H9 (cell line): ENCODE data around the gene DPYSL5. TPM values are rescaled to one million over a fixed set of nuclear protein-coding genes. Genes with fewer than 3 reads are reported as not detected.

Source experiments
- DNase-seq: peaks from one replicate; pipeline ENCODE4 v3.0.0-alpha.2; 2017
- H2AFZ ChIP-seq: one replicate; pipeline ENCODE4 v1.6.1; 2013; ENCODE audit warnings: mild to moderate bottlenecking, low read length, control low read depth, moderate library complexity
- H2AK5ac ChIP-seq: 2 replicates; pipeline ENCODE4 v1.6.1; 2013; ENCODE audit warnings: low read length, control low read depth, mixed read lengths; ENCODE audit not compliant: insufficient read length
- H2BK120ac ChIP-seq: one replicate; pipeline ENCODE4 v1.6.1; 2013; ENCODE audit warnings: low read depth, mild to moderate bottlenecking, low read length, control low read depth, inconsistent platforms; ENCODE audit not compliant: poor library complexity, severe bottlenecking
- H2BK12ac ChIP-seq: 2 replicates; pipeline ENCODE4 v1.6.1; 2013; ENCODE audit warnings: low read length, control low read depth, mixed read lengths, low read depth; ENCODE audit not compliant: insufficient read length
- H2BK15ac ChIP-seq: 2 replicates; pipeline ENCODE4 v1.6.1; 2013; ENCODE audit warnings: low read depth, low read length, control low read depth
- H2BK20ac ChIP-seq: one replicate; pipeline ENCODE4 v1.6.1; 2013; ENCODE audit warnings: low read depth, mild to moderate bottlenecking, low read length, control low read depth, inconsistent platforms; ENCODE audit not compliant: poor library complexity, severe bottlenecking
- H2BK5ac ChIP-seq: 2 replicates; pipeline ENCODE4 v1.6.1; 2013; ENCODE audit warnings: low read length, control low read depth, mixed read lengths; ENCODE audit not compliant: insufficient read length
- H3K14ac ChIP-seq: 2 replicates; pipeline ENCODE4 v1.6.1; 2013; ENCODE audit warnings: low read length, control low read depth; ENCODE audit not compliant: insufficient read depth
- H3K18ac ChIP-seq: 2 replicates; pipeline ENCODE4 v1.6.1; 2013; ENCODE audit warnings: low read depth, mild to moderate bottlenecking, mixed read lengths, low read length, control low read depth; ENCODE audit not compliant: insufficient read length
- H3K23ac ChIP-seq: 2 replicates; pipeline ENCODE4 v1.6.1; 2013; ENCODE audit warnings: low read length, control low read depth, mixed read lengths, low read depth; ENCODE audit not compliant: insufficient read length
- H3K23me2 ChIP-seq: 2 replicates; pipeline ENCODE4 v1.6.1; 2013; ENCODE audit warnings: low read depth, mild to moderate bottlenecking, mixed read lengths, low read length, control low read depth; ENCODE audit not compliant: insufficient read length, poor library complexity, severe bottlenecking
- H3K27ac ChIP-seq: 2 replicates; pipeline ENCODE4 v1.5.1; 2013; ENCODE audit warnings: low read length, control low read depth, mixed read lengths, low read depth; ENCODE audit not compliant: insufficient read length
- H3K27me3 ChIP-seq: 2 replicates; pipeline ENCODE4 v1.6.1; 2013; ENCODE audit warnings: low read length, control low read depth, inconsistent platforms; ENCODE audit not compliant: insufficient read depth
- H3K4ac ChIP-seq: 2 replicates; pipeline ENCODE4 v1.6.1; 2013; ENCODE audit warnings: low read depth, mild to moderate bottlenecking, control low read depth, inconsistent platforms, low read length, moderate library complexity
- H3K4me1 ChIP-seq: 2 replicates; pipeline ENCODE4 v1.6.1; 2013; ENCODE audit warnings: low read length, control low read depth, inconsistent platforms; ENCODE audit not compliant: insufficient read depth
- H3K4me2 ChIP-seq: 2 replicates; pipeline ENCODE4 v1.6.1; 2013; ENCODE audit warnings: low read length, control low read depth, mixed read lengths; ENCODE audit not compliant: insufficient read length, insufficient read depth
- H3K56ac ChIP-seq: 2 replicates; pipeline ENCODE4 v1.6.1; 2013; ENCODE audit warnings: low read depth, mild to moderate bottlenecking, mixed read lengths, low read length, control low read depth; ENCODE audit not compliant: insufficient read length
- H3K79me1 ChIP-seq: 2 replicates; pipeline ENCODE4 v1.6.1; 2013; ENCODE audit warnings: low read depth, mild to moderate bottlenecking, moderate library complexity, low read length, control low read depth, inconsistent platforms; ENCODE audit not compliant: insufficient read depth, poor library complexity, severe bottlenecking
- H3K79me2 ChIP-seq: 2 replicates; pipeline ENCODE4 v1.6.1; 2013; ENCODE audit warnings: low read length, control low read depth, inconsistent platforms; ENCODE audit not compliant: insufficient read depth
- H3K9ac ChIP-seq: 2 replicates; pipeline ENCODE4 v1.6.1; 2013; ENCODE audit warnings: low read length, control low read depth, mixed read lengths; ENCODE audit not compliant: insufficient read length; ENCODE audit errors: extremely low read depth
- H3K9me3 ChIP-seq: one replicate; pipeline ENCODE4 v1.6.1; 2013; ENCODE audit warnings: low read depth, low read length, inconsistent platforms; ENCODE audit not compliant: control insufficient read depth
- H3T11ph ChIP-seq: one replicate; pipeline ENCODE4 v1.6.1; 2013; ENCODE audit warnings: mild to moderate bottlenecking, low read length, control low read depth, inconsistent platforms
- H4K20me1 ChIP-seq: one replicate; pipeline ENCODE4 v1.6.1; 2013; ENCODE audit not compliant: control insufficient read depth, insufficient read length, insufficient read depth
- H4K5ac ChIP-seq: 2 replicates; pipeline ENCODE4 v1.6.1; 2013; ENCODE audit warnings: low read depth, mild to moderate bottlenecking, mixed read lengths, low read length, control low read depth; ENCODE audit not compliant: insufficient read length
- H4K8ac ChIP-seq: replicated peaks from 2 replicates; pipeline ENCODE4 v1.6.1; 2013; ENCODE audit warnings: low read length, control low read depth, mixed read lengths, low read depth; ENCODE audit not compliant: insufficient read length
- H4K91ac ChIP-seq: 2 replicates; pipeline ENCODE4 v1.6.1; 2013; ENCODE audit warnings: low read depth, mild to moderate bottlenecking, moderate library complexity, mixed read lengths, low read length, control low read depth; ENCODE audit not compliant: insufficient read length
- H3K27ac Mint-ChIP-seq, 3 experiments: 2 replicates in 2 of 3; 3 replicates in 1 of 3; pipeline ENCODE4 v1.8.0; 2020 to 2021; ENCODE audit warnings: mixed read lengths in 3 of 3, mild to moderate bottlenecking in 1 of 3, moderate library complexity in 1 of 3
- H3K27me3 Mint-ChIP-seq: 2 replicates; pipeline ENCODE4 v1.8.0; 2021; ENCODE audit warnings: low read depth, mild to moderate bottlenecking, moderate library complexity, mixed read lengths
- H3K36me3 Mint-ChIP-seq, 3 experiments: 2 replicates in 2 of 3; 3 replicates in 1 of 3; pipeline ENCODE4 v1.8.0; 2020 to 2021; ENCODE audit warnings: low read depth in 3 of 3, mixed read lengths in 3 of 3; ENCODE audit not compliant: insufficient read depth in 1 of 3
- H3K4me1 Mint-ChIP-seq, 2 experiments: 2 replicates each; pipeline ENCODE4 v1.8.0; 2020; ENCODE audit warnings: mixed read lengths in 2 of 2
- H3K4me3 Mint-ChIP-seq, 2 experiments: 2 replicates in 1 of 2; 3 replicates in 1 of 2; pipeline ENCODE4 v1.8.0; 2020 to 2021; ENCODE audit warnings: mild to moderate bottlenecking in 2 of 2, mixed read lengths in 2 of 2, moderate library complexity in 1 of 2
- H3K9me3 Mint-ChIP-seq, 2 experiments: 2 replicates in 1 of 2; 3 replicates in 1 of 2; pipeline ENCODE4 v1.8.0; 2020; ENCODE audit warnings: mild to moderate bottlenecking in 2 of 2, mixed read lengths in 2 of 2, moderate library complexity in 1 of 2
- WGBS: extraction: QIAGEN DNeasy Blood & Tissue Kit; methylation state at CpG from one replicate; pipeline ENCODE4 v1.1.7; 2013; ENCODE audit warnings: missing lambda C conversion rate, low lambda C conversion rate, mixed read lengths; ENCODE audit not compliant: insufficient read length; ENCODE audit errors: extremely low coverage; 5-methylcytosine and 5-hydroxymethylcytosine counted together
- total RNA-seq: library from RNA; stranded (reverse); gene quantifications from 2 replicates; pipeline ENCODE4 v1.2.1, GENCODE V29; 2021
- TF ChIP-seq, protein P1 (sequence below): fragments of 200-600 bp; sonication (generic); conservative IDR thresholded peaks from 3 replicates; pipeline ENCODE4 v1.8.0; 2021; ENCODE audit warnings: antibody characterized with exemption, mild to moderate bottlenecking

DPYSL5 gene
- total RNA-seq, 1 experiment from 2014 or later: 6.4 TPM

DNA sequence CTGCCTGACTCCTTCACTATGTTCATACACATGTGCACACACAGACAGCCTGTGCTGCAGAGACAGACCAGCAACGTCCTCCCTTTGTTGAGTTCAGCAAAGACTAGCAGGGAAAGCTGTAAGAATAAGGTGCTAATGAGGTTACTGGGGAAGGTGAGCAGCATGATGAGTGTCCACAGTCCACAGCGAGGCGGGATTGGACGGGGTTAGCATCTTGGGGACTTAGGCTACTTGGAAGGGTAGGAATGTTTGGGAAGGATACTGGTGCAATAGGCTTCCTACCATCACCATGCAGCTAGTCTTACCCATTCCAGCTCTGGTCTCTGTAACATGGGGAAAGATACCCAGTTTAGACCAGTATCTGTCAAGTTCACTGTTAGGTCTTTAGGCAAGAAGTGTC, 41.9 kb downstream of the DPYSL5 start:
- H3K23me2 ChIP-seq: no peaks in the 10 kb centered on the region
- H2BK5ac ChIP-seq: no peak overlapping the region
- Mint-ChIP-seq H3K4me1 (peaks cover 0 to 6% of the 10 kb centered on the region in 2 experiments; a peak in 2 of 4 replicates), H3K27ac (no peak overlapping the region; a peak in 1 of 7 replicates), H3K9me3 (no peaks in the 10 kb centered on the region), H3K27me3 (peaks cover 16% of the 10 kb centered on the region), H3K36me3 (peaks cover 0 to 2% (median 0%) of the 10 kb centered on the region in 3 experiments; a peak in 1 of 7 replicates), H3K4me3 (no peak overlapping the region)
- H4K5ac ChIP-seq: no peak overlapping the region
- no peak overlapping the region for H2BK20ac ChIP-seq
- H2AK5ac ChIP-seq: no peak overlapping the region
- no peak overlapping the region for H3K4me2 ChIP-seq
- no peaks in the 10 kb centered on the region for H3K79me1 ChIP-seq
- H4K91ac ChIP-seq: no peak overlapping the region
- H2BK12ac ChIP-seq: no peak overlapping the region
- no peak overlapping the region for H2AFZ ChIP-seq
- no peak overlapping the region for H3K23ac ChIP-seq
- no peak overlapping the region for H3K56ac ChIP-seq
- no peaks in the 10 kb centered on the region for H4K20me1 ChIP-seq
- no peak overlapping the region for H3T11ph ChIP-seq
- no peak overlapping the region for H3K4ac ChIP-seq
- DNase-seq: no peak
- H3K18ac ChIP-seq: no peak overlapping the region
- no peaks in the 10 kb centered on the region for H3K9me3 ChIP-seq
- H3K4me1 ChIP-seq: no peaks in the 10 kb centered on the region
- no CpG with 5 or more reads among the region's 4 CpGs for WGBS
- no peak overlapping the region for H2BK120ac ChIP-seq
- no peaks in the 10 kb centered on the region for H3K27me3 ChIP-seq
- no peak overlapping the region for H3K14ac ChIP-seq
- H3K79me2 ChIP-seq: no peaks in the 10 kb centered on the region
- no peak overlapping the region for H3K9ac ChIP-seq
- H4K8ac ChIP-seq: no peak overlapping the region
- no peak overlapping the region for H2BK15ac ChIP-seq
- H3K27ac ChIP-seq: no peak overlapping the region
- TF ChIP-seq, protein P1, sequence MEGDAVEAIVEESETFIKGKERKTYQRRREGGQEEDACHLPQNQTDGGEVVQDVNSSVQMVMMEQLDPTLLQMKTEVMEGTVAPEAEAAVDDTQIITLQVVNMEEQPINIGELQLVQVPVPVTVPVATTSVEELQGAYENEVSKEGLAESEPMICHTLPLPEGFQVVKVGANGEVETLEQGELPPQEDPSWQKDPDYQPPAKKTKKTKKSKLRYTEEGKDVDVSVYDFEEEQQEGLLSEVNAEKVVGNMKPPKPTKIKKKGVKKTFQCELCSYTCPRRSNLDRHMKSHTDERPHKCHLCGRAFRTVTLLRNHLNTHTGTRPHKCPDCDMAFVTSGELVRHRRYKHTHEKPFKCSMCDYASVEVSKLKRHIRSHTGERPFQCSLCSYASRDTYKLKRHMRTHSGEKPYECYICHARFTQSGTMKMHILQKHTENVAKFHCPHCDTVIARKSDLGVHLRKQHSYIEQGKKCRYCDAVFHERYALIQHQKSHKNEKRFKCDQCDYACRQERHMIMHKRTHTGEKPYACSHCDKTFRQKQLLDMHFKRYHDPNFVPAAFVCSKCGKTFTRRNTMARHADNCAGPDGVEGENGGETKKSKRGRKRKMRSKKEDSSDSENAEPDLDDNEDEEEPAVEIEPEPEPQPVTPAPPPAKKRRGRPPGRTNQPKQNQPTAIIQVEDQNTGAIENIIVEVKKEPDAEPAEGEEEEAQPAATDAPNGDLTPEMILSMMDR: no peak
